ENCODE results near the gene GALNTL6. TPM values are rescaled to one million over a fixed set of nuclear protein-coding genes. Genes with fewer than 3 reads are reported as not detected.

Gene GALNTL6
- total RNA-seq, 1 experiment from 2014 or later: not detected

- Histone ChIP-seq H3K4ac (ENCODE audit: low read depth, low read length) (no peak overlapping the region), H3T11ph (ENCODE audit: low read length) (no peak overlapping the region), H3K9ac (ENCODE audit: extremely low read depth, insufficient read length, low read length) (no peak overlapping the region), H3K4me1 (ENCODE audit: insufficient read depth, low read length) (no peaks in the 10 kb centered on the region), H3K9me3 (ENCODE audit: control insufficient read depth, low read depth, low read length) (no peaks in the 10 kb centered on the region), H4K5ac (ENCODE audit: insufficient read length, low read depth, low read length) (no peak overlapping the region), H3K18ac (ENCODE audit: insufficient read length, low read depth, low read length) (no peak overlapping the region), H3K4me2 (ENCODE audit: insufficient read depth, insufficient read length, low read length) (no peak overlapping the region), H3K23ac (ENCODE audit: insufficient read length, low read depth, low read length) (no peak overlapping the region), H3K14ac (ENCODE audit: insufficient read depth, low read length) (no peak overlapping the region), H2BK5ac (ENCODE audit: insufficient read length, low read length) (no peak overlapping the region), H4K20me1 (ENCODE audit: control insufficient read depth, insufficient read depth, insufficient read length) (no peaks in the 10 kb centered on the region), H2BK15ac (ENCODE audit: low read depth, low read length) (no peak overlapping the region), H3K27me3 (ENCODE audit: insufficient read depth, low read length) (no peaks in the 10 kb centered on the region), H3K79me1 (ENCODE audit: insufficient read depth, low read depth, low read length, poor library complexity, severe bottlenecking) (no peaks in the 10 kb centered on the region), H2BK20ac (ENCODE audit: low read depth, low read length, poor library complexity, severe bottlenecking) (no peak overlapping the region), H3K56ac (ENCODE audit: insufficient read length, low read depth, low read length) (no peak overlapping the region), H4K8ac (replicated peaks; ENCODE audit: insufficient read length, low read depth, low read length) (no peak overlapping the region), H2BK120ac (ENCODE audit: low read depth, low read length, poor library complexity, severe bottlenecking) (no peak overlapping the region), H3K27ac (ENCODE audit: insufficient read length, low read depth, low read length) (no peak overlapping the region), H3K79me2 (ENCODE audit: insufficient read depth, low read length) (no peaks in the 10 kb centered on the region), H4K91ac (ENCODE audit: insufficient read length, low read depth, low read length) (no peak overlapping the region), H2BK12ac (ENCODE audit: insufficient read length, low read depth, low read length) (no peak overlapping the region), H2AFZ (ENCODE audit: low read length) (no peak overlapping the region), H3K23me2 (ENCODE audit: insufficient read length, low read depth, low read length, poor library complexity, severe bottlenecking) (no peaks in the 10 kb centered on the region), H2AK5ac (ENCODE audit: insufficient read length, low read length) (no peak overlapping the region)
- DNase-seq: no peak
- Mint-ChIP-seq H3K27me3 (ENCODE audit: low read depth) (no peaks in the 10 kb centered on the region), H3K4me1 (no peaks in the 10 kb centered on the region), H3K27ac (no peak overlapping the region), H3K4me3 (no peak overlapping the region), H3K9me3 (no peaks in the 10 kb centered on the region; a peak in 1 of 5 replicates), H3K36me3 (ENCODE audit: insufficient read depth in 1 of 3, low read depth in 3 of 3) (no peaks in the 10 kb centered on the region)
- WGBS (ENCODE audit: extremely low coverage, insufficient read length, low lambda C conversion rate): no CpG with 5 or more reads among the region's 3 CpGs
- no peak for TF ChIP-seq CTCF (conservative IDR thresholded peaks at IDR 0.05)
These were observed 21.4 kb downstream of the GALNTL6 start for GRCh38 chr4:171834640-171835039.
